WTC11 (cell line): ENCODE measurements around the gene CD28. TPM values are rescaled to one million over a fixed set of nuclear protein-coding genes. Genes with fewer than 3 reads are reported as not detected.

Experiments
- ATAC-seq: fragments of 200-7000 bp; cut with Tn5 transposase; 2 replicates; pipeline ENCODE4 v1.10.0; 2021; ENCODE audit warnings: mild to moderate bottlenecking, moderate library complexity
- CTCF ChIA-PET: fragments of 300-600 bp; sonication (Branson Sonifier 250); formaldehyde crosslinking; loops from one replicate; lab custom pipeline; 2021; ENCODE audit warnings: antibody characterized with exemption; lab: Charles Lee
- POLR2A ChIA-PET: fragments of 350-600 bp; sonication (Branson Sonifier 250); formaldehyde crosslinking; loops from one replicate; lab custom pipeline; 2021; ENCODE audit warnings: antibody characterized with exemption; lab: Charles Lee
- DNase-seq: peaks from one replicate; pipeline ENCODE4 v3.0.0; 2021; ENCODE audit warnings: low spot score
- H3K27ac Mint-ChIP-seq: 2 replicates; pipeline ENCODE4 v1.8.0; 2021; ENCODE audit warnings: mixed read lengths
- H3K27me3 Mint-ChIP-seq: 2 replicates; pipeline ENCODE4 v1.8.0; 2021; ENCODE audit warnings: low read depth, mild to moderate bottlenecking, moderate library complexity, mixed read lengths
- H3K36me3 Mint-ChIP-seq: 2 replicates; pipeline ENCODE4 v1.8.0; 2021; ENCODE audit warnings: mixed read lengths
- H3K4me1 Mint-ChIP-seq: 2 replicates; pipeline ENCODE4 v1.8.0; 2022; ENCODE audit warnings: mixed read lengths
- H3K4me3 Mint-ChIP-seq: 2 replicates; pipeline ENCODE4 v1.8.0; 2021; ENCODE audit warnings: mild to moderate bottlenecking, moderate library complexity, mixed read lengths
- H3K9me3 Mint-ChIP-seq: 2 replicates; pipeline ENCODE4 v1.8.0; 2021; ENCODE audit warnings: mixed read lengths
- CBFB ChIP-seq: sonication (generic); formaldehyde crosslinking; IDR thresholded peaks from 2 replicates; pipeline ENCODE4 v1.8.1; 2022; ENCODE audit warnings: mild to moderate bottlenecking, low read depth, missing genetic modification reagents
- ELF4 ChIP-seq: sonication (generic); formaldehyde crosslinking; IDR thresholded peaks from 2 replicates; pipeline ENCODE4 v1.8.1; 2022; ENCODE audit warnings: low read depth, mild to moderate bottlenecking, moderate library complexity, missing genetic modification reagents
- GRHL2 ChIP-seq: fragments of 250-450 bp; sonication (Bioruptor Pico); IDR thresholded peaks from 2 replicates; pipeline ENCODE4 v1.8.0; 2022; ENCODE audit warnings: mild to moderate bottlenecking, moderate library complexity; ENCODE audit not compliant: insufficient replicate concordance, severe bottlenecking
- GTF2I ChIP-seq: fragments of 250-450 bp; sonication (Bioruptor Pico); conservative IDR thresholded peaks from 2 replicates; pipeline ENCODE4 v1.4.0; 2021; ENCODE audit warnings: mild to moderate bottlenecking
- HMGA2 ChIP-seq: fragments of 250-450 bp; sonication (Bioruptor Pico); IDR thresholded peaks from 2 replicates; pipeline ENCODE4 v1.4.0; 2021; ENCODE audit warnings: mild to moderate bottlenecking, moderate library complexity
- JAZF1 ChIP-seq: fragments of 250-450 bp; sonication (Bioruptor Pico); IDR thresholded peaks from 2 replicates; pipeline ENCODE4 v1.9.0; 2021; ENCODE audit warnings: moderate library complexity, mild to moderate bottlenecking, inconsistent platforms
- MYBL2 ChIP-seq: sonication (generic); formaldehyde crosslinking; IDR thresholded peaks from 2 replicates; pipeline ENCODE4 v1.8.1; 2023; ENCODE audit warnings: mild to moderate bottlenecking, moderate library complexity, missing genetic modification reagents
- NFATC4 ChIP-seq: fragments of 250-450 bp; sonication (Bioruptor Pico); IDR thresholded peaks from 2 replicates; pipeline ENCODE4 v1.9.0; 2021; ENCODE audit warnings: mild to moderate bottlenecking
- NFYB ChIP-seq: sonication (generic); formaldehyde crosslinking; conservative IDR thresholded peaks from 2 replicates; pipeline ENCODE4 v1.8.0; 2022; ENCODE audit warnings: low read depth, missing genetic modification reagents
- PRRX2 ChIP-seq: fragments of 250-450 bp; sonication (Bioruptor Pico); IDR thresholded peaks from 2 replicates; pipeline ENCODE4 v1.8.0; 2021; ENCODE audit warnings: mild to moderate bottlenecking
- SMAD4 ChIP-seq: sonication (generic); formaldehyde crosslinking; IDR thresholded peaks from 2 replicates; pipeline ENCODE4 v1.8.0; 2022; ENCODE audit warnings: mild to moderate bottlenecking, missing genetic modification reagents
- ZNF121 ChIP-seq: sonication (generic); formaldehyde crosslinking; IDR thresholded peaks from 2 replicates; pipeline ENCODE4 v1.8.0; 2023; ENCODE audit warnings: missing genetic modification reagents
- ZNF219 ChIP-seq: sonication (generic); formaldehyde crosslinking; IDR thresholded peaks from 2 replicates; pipeline ENCODE4 v1.8.0; 2023; ENCODE audit warnings: missing genetic modification reagents, mild to moderate bottlenecking, borderline replicate concordance
- ZNF671 ChIP-seq: fragments of 250-450 bp; sonication (Bioruptor Pico); IDR thresholded peaks from 2 replicates; pipeline ENCODE4 v1.8.0; 2021; ENCODE audit warnings: mild to moderate bottlenecking
- total RNA-seq: library from RNA; stranded (reverse); gene quantifications from 3 replicates; pipeline ENCODE4 v1.2.3, GENCODE V29; 2021
- TF ChIP-seq, protein P1 (sequence below): sonication (generic); formaldehyde crosslinking; IDR thresholded peaks from 2 replicates; pipeline ENCODE4 v1.8.1; 2022; ENCODE audit warnings: low read depth, mild to moderate bottlenecking, moderate library complexity, missing genetic modification reagents, borderline replicate concordance
- TF ChIP-seq, protein P2 (sequence below): sonication (generic); formaldehyde crosslinking; IDR thresholded peaks from 2 replicates; pipeline ENCODE4 v1.8.1; 2023; ENCODE audit warnings: mild to moderate bottlenecking, missing genetic modification reagents, moderate library complexity
- TF ChIP-seq, protein P3 (sequence below): sonication (generic); formaldehyde crosslinking; IDR thresholded peaks from 2 replicates; pipeline ENCODE4 v1.8.0; 2023; ENCODE audit warnings: missing genetic modification reagents, mild to moderate bottlenecking, borderline replicate concordance

CD28 gene
- total RNA-seq, 1 experiment from 2014 or later = 0.11 TPM

DNA sequence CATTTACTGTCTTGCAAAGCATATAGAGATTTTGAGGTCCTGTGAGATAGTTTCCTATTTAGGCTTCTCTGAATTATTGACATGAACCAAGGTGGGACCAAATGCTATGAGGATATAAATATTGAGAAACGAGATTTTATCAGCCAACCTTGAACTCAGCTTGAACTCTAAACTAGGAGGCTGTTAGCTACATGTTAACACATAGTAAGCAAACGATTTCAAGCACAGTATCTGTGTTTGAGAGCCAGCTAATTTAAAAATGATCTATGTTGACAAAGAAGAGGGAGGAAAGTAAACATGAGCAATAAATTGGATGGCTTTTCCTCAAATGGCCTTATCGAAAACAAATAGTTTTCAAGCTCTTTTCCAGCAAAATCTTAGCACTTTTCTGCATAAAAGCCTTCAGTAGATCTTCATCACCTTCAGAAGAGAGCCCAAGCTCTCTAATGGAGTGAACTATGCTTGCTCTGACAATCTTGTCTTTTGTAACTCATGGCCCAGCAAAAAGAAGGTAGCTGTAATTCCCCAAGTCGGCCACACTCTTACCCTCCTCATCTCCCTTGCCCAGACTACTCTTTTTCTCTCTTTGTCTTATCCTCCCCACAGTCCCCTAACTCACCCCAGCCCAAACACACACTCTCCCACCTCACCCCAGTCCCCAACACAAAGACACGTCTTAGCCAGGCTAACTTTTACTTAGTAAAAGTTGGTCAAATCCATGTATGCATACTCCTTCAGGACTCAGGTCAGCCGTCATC is 14.7 kb downstream of the CD28 start (continued):
- TF ChIP-seq, protein P1, sequence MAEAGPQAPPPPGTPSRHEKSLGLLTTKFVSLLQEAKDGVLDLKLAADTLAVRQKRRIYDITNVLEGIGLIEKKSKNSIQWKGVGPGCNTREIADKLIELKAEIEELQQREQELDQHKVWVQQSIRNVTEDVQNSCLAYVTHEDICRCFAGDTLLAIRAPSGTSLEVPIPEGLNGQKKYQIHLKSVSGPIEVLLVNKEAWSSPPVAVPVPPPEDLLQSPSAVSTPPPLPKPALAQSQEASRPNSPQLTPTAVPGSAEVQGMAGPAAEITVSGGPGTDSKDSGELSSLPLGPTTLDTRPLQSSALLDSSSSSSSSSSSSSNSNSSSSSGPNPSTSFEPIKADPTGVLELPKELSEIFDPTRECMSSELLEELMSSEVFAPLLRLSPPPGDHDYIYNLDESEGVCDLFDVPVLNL (CRISPR knock-in tag) = no peak
- TF ChIP-seq, protein P2, sequence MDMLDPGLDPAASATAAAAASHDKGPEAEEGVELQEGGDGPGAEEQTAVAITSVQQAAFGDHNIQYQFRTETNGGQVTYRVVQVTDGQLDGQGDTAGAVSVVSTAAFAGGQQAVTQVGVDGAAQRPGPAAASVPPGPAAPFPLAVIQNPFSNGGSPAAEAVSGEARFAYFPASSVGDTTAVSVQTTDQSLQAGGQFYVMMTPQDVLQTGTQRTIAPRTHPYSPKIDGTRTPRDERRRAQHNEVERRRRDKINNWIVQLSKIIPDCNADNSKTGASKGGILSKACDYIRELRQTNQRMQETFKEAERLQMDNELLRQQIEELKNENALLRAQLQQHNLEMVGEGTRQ (CRISPR knock-in tag) = no peak
- TF ChIP-seq ELF4 (CRISPR knock-in tag) (no peak), CBFB (CRISPR knock-in tag) (no peak), GTF2I (CRISPR knock-in tag) (no peak), JAZF1 (no peak), PRRX2 (no peak), ZNF219 (CRISPR knock-in tag) (no peak), HMGA2 (CRISPR knock-in tag) (no peak), NFATC4 (CRISPR knock-in tag) (no peak), NFYB (CRISPR knock-in tag) (no peak), ZNF671 (CRISPR knock-in tag) (no peak)

DNA sequence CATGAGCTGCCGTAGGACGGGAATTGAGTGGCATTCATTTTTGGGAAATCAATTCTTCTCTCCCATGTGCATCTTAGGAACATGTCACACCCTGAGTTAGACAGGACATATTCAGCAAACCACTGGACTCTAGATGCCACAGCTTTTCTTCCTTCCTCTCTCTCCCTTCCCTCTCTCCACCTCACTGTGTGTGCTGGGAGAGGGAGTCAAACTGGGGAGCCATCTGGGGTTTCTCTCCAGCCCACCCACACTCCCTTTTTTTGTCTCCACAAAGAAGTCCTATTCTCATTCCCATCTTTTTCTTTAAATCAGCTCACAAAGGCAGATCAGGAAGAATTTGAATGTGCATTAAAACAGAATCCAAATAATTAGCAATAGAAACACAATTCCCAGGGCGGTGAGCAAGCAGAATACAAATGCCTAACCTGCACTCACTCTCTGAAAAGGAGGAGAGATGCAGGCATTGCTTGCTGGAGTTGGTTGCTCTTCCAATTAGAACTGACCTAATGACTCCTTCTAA is 15.4 kb downstream of the CD28 start:
- TF ChIP-seq, protein P3, sequence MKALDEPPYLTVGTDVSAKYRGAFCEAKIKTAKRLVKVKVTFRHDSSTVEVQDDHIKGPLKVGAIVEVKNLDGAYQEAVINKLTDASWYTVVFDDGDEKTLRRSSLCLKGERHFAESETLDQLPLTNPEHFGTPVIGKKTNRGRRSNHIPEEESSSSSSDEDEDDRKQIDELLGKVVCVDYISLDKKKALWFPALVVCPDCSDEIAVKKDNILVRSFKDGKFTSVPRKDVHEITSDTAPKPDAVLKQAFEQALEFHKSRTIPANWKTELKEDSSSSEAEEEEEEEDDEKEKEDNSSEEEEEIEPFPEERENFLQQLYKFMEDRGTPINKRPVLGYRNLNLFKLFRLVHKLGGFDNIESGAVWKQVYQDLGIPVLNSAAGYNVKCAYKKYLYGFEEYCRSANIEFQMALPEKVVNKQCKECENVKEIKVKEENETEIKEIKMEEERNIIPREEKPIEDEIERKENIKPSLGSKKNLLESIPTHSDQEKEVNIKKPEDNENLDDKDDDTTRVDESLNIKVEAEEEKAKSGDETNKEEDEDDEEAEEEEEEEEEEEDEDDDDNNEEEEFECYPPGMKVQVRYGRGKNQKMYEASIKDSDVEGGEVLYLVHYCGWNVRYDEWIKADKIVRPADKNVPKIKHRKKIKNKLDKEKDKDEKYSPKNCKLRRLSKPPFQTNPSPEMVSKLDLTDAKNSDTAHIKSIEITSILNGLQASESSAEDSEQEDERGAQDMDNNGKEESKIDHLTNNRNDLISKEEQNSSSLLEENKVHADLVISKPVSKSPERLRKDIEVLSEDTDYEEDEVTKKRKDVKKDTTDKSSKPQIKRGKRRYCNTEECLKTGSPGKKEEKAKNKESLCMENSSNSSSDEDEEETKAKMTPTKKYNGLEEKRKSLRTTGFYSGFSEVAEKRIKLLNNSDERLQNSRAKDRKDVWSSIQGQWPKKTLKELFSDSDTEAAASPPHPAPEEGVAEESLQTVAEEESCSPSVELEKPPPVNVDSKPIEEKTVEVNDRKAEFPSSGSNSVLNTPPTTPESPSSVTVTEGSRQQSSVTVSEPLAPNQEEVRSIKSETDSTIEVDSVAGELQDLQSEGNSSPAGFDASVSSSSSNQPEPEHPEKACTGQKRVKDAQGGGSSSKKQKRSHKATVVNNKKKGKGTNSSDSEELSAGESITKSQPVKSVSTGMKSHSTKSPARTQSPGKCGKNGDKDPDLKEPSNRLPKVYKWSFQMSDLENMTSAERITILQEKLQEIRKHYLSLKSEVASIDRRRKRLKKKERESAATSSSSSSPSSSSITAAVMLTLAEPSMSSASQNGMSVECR (CRISPR knock-in tag) = no peak
- TF ChIP-seq, protein P1 (CRISPR knock-in tag) = no peak
- no peak for TF ChIP-seq GRHL2
- no peak for TF ChIP-seq ZNF121 (CRISPR knock-in tag)
- TF ChIP-seq ZNF219 (CRISPR knock-in tag) = no peak
- no peak for TF ChIP-seq SMAD4
- no peak for TF ChIP-seq JAZF1
- TF ChIP-seq MYBL2 = no peak
- TF ChIP-seq, all 79 proteins: peak for 0
- CTCF ChIA-PET = interaction anchor here (0.6 to 1.3 kb wide), 7 partner anchors 18 to 162 kb away, joined by 3 to 8 read pairs (median 3); no protein-coding TSS in a partner anchor
- Mint-ChIP-seq H3K9me3 (peaks cover 17% of the 10 kb centered on the region), H3K4me3 (no peak overlapping the region), H3K4me1 (peaks cover 38% of the 10 kb centered on the region), H3K36me3 (no peaks in the 10 kb centered on the region), H3K27ac (peak overlapping the region; percentile 82), H3K27me3 (no peaks in the 10 kb centered on the region)
- DNase-seq (no peak), ATAC-seq (peak; percentile 69)
- POLR2A ChIA-PET = no interaction called here
